Stimulated activated CD4-positive, alpha-beta T cell treated with anti-CD3 and anti-CD28 coated beads, Interleukin-2, amount 100 ng/mL, for 48 hours (primary cell): ENCODE measurements around the gene FRRS1.

Source experiments
- DNase-seq, 2 donors: peaks; one replicate each; pipeline ENCODE4 v3.0.0-alpha.2; 2020

Gene FRRS1

DNA sequence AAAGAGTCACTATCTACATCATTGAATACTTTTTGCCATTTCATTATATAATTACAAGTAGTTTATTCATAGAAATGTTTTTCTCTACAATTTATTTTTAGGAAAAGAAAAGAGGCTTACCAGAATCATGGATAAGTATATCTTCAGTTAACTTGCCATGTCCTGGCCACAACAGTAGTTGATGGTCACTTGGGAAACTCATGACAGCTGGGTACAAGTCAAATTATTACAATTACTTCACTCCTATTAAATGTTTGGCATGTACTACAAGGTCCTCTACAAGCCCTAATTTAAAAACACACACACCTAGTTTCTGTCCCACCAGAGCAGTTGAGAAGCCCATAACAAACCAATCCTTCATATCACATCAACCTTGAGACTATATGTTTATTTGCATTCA is 91.1 kb downstream of the FRRS1 start:
- DNase-seq, result no peak

DNA sequence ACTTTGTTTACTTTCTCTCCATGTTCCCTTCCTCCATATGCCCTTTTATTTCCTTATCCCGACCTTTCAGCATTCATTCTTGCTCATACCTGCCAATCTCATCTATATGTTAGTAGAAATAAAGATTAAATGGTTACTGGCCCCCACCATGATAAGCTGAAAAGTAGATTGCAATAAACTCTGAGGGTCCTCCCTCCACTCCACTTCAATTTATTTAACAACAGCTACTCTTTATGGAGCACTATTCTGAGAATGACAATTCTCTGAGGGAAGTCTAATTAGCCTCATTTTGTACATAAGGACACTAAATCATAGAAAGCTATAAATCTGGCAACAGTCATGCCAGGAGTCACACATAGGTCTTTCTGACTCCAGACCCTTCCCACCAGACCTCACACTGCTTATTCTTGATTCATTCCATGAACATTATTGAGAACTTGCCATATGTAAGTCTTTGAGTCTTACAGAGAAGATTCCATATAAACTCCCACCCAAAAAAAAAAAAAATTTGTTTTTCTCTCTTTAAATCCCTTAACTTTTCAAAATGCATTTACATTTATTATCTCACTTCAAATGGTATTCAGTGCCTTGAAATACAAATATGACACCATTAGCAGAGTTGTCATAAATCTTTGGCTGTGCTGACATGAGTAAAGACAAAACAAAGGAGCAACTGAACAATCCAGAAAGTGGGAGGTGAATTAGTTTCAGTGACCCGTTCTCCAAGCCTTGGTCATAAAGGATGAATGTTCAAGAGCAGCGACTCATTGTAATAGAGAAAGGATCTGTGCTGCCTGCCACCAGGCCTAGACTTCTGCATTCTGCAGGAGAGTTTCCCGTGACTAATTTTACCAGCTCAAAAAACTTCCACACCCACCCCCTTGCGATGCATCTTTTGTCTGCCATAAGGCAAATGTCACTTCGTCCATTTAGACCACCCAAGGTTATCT is 92.0 kb downstream of the FRRS1 start:
- no peak for DNase-seq

- DNase-seq, result no peak
These were observed 93.1 kb downstream of the FRRS1 start for GRCh38 chr1:99673315-99673714.

GRCh38 chr1:99672530-99673213 is 93.8 kb downstream of the FRRS1 start:
- no peak for DNase-seq

DNA sequence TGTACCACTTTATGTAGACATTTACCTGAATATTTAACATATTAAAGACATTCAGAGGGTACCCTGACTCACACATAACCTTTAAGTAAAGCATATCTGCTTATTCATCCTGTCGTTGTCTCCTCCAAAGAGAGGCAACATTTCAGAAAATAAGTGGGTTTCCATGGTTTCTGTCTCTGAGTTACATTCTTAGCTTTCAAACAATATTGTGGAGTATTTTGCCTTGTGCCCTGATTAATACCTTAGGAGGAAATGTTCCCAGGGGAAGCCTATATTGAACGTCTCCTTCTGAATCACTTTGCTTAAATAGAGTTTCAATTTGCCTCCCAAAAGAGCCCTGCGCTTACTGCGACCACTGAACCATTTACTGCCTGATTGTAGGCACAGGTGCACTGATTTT is 94.4 kb downstream of the FRRS1 start:
- DNase-seq, result no peak

GRCh38 chr1:99670583-99670982 is 95.9 kb downstream of the FRRS1 start:
- no peak for DNase-seq

- DNase-seq, result no peak
These were observed 96.6 kb downstream of the FRRS1 start for GRCh38 chr1:99669821-99670220.

DNA sequence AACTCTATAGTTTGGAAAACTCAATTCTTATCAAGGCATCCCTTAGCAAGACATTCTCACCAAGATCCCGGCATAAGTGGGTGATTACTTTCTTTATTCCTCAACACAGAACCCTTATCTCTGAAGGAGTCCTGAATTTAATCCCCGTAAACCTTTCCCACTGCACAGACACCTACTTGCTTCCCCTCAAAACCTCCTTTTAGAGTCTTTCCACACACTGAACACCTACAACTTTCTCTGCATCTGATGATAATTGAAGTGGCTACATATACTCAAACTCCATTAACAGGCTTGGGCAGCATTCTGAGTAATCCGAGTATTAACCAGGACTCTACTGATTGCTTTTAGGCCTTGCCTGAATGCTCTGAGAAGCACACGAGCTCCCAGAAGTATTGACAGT is 97.1 kb downstream of the FRRS1 start:
- DNase-seq, result no peak

- no peak for DNase-seq
These were observed 101.2 kb downstream of the FRRS1 start for GRCh38 chr1:99665212-99665611.

- DNase-seq, result no peak
These were observed 102.9 kb downstream of the FRRS1 start for GRCh38 chr1:99663501-99663900.

GRCh38 chr1:99662539-99663080 is 103.8 kb downstream of the FRRS1 start:
- DNase-seq, result no peak

DNA sequence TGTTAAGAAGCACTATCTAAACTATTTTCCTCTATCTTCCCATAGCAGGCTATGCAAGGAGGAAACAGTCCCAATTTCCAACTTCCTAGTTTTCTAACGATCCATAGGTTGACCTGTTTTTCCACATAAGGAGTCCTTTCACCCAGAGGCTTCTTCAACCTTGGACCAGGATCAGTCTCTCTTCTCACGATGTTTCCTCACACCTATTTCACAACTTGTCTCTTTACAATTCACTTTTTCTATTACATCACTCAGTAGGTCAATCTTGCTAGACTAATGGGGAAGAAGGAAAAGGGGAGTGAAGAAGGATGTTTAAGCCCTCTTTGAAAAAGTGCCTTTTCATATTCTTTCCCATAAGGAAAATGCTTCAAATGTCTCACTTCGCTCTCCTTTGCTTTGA is 104.7 kb downstream of the FRRS1 start:
- no peak for DNase-seq

GRCh38 chr1:99660496-99660895 is 105.9 kb downstream of the FRRS1 start:
- no peak for DNase-seq

DNA sequence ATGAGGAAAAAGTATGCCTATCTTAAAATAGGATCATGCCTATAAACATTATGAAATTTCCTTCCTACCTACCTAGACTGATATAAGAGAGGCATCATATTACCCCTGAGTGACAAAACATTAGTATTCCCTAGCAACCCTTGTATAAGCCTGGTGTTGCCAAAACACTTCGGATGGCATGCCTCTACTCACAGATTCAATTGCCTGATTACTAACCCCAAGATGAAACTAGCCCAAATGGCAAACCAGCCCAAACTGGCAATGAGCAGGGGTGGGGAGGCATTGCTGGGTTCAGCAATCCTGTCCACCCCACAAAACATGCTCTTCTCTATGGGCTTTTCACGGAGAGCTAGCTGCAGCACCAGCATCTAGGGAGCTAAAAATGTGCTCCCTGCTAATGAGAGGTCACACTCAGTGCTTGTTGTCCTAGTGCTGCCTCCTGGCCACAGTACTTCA is 106.7 kb downstream of the FRRS1 start:
- no peak for DNase-seq
